Hippocampal formation (tissue), 2 donors: ENCODE results near the gene UBE2L3.
"Not testable (repeated sequence)": the region's sequence is repeated elsewhere in the genome, so short reads cannot be mapped to it uniquely, and the experiment has no call there.

Experiments used
- DNase-seq, 2 donors: peaks; one replicate each; lab custom pipeline; 2025; lab: John Stamatoyannopoulos, UW

The UBE2L3 gene

GRCh38 chr22:21628386-21629254, 61.1 kb downstream of the UBE2L3 start:
- DNase-seq: no peak

GRCh38 chr22:21629255-21630149, 62.0 kb downstream of the UBE2L3 start, which contains the start of gene YDJC:
TSS of gene YDJC (minus strand) at chr22:21630022. CDS start at chr22:21630014, 8 bp downstream.
- peak; percentile 88 for DNase-seq

- no peak for DNase-seq
Measured at GRCh38 chr22:21631025-21631424, 63.5 kb downstream of the UBE2L3 start.

- no peak for DNase-seq
Measured at GRCh38 chr22:21632237-21632895, 64.9 kb downstream of the UBE2L3 start, which contains the start of gene CCDC116. TSS of gene CCDC116 (plus strand) at chr22:21632760. CDS start at chr22:21633182, 422 bp downstream.

- no peak for DNase-seq
Measured at GRCh38 chr22:21632931-21633330, 65.4 kb downstream of the UBE2L3 start.

GRCh38 chr22:21633481-21633880, 66.0 kb downstream of the UBE2L3 start:
- no peak for DNase-seq

GRCh38 chr22:21634081-21634480, 66.6 kb downstream of the UBE2L3 start:
- DNase-seq: no peak

GRCh38 chr22:21634844-21635243, 67.3 kb downstream of the UBE2L3 start:
- no peak for DNase-seq

GRCh38 chr22:21635771-21636510, 68.4 kb downstream of the UBE2L3 start:
- DNase-seq: no peak

- DNase-seq: no peak
Measured at GRCh38 chr22:21636629-21637218, 69.2 kb downstream of the UBE2L3 start.

- not testable (repeated sequence) for DNase-seq
Measured at GRCh38 chr22:21637450-21637849, 69.9 kb downstream of the UBE2L3 start.

GRCh38 chr22:21639359-21639758, 71.8 kb downstream of the UBE2L3 start:
- DNase-seq: no peak

- no peak for DNase-seq
Measured at GRCh38 chr22:21640810-21641209, 73.3 kb downstream of the UBE2L3 start.

- DNase-seq: peak; percentile 15 to 46
Measured at GRCh38 chr22:21641417-21641788, 73.9 kb downstream of the UBE2L3 start.

- DNase-seq: peak; percentile 97 to 98
Measured at GRCh38 chr22:21641789-21642583, 74.5 kb downstream of the UBE2L3 start, which contains the start of gene SDF2L1. TSS of gene SDF2L1 (plus strand) at chr22:21642302. CDS start at chr22:21642337, 35 bp downstream.

GRCh38 chr22:21642584-21643448, 75.3 kb downstream of the UBE2L3 start:
- peak; percentile 14 to 26 for DNase-seq

- DNase-seq: no peak
Measured at GRCh38 chr22:21643533-21644357, 76.2 kb downstream of the UBE2L3 start.

- DNase-seq: not testable (repeated sequence)
Measured at GRCh38 chr22:21645513-21645912, 78.0 kb downstream of the UBE2L3 start.
